GM18951 (cell line): ENCODE results near the gene GAPVD1.

Experiments
- POLR2A ChIP-seq: IDR thresholded peaks from 4 replicates; pipeline ENCODE4 v1.6.1; 2011; ENCODE audit warnings: mild to moderate bottlenecking; ENCODE audit not compliant: insufficient read length, insufficient read depth; ENCODE audit errors: extremely low read depth
- in situ Hi-C: fragments of 300-500 bp; cut with MboI; formaldehyde crosslinking; loops from one replicate; pipeline ENCODE4 v1.12.0; 2022; ENCODE audit warnings: low sequenced_read_pairs, mixed read lengths, inconsistent platforms; ENCODE audit not compliant: unreplicated experiment

GAPVD1 gene

GRCh38 chr9:125359011-125359410 lies 97.4 kb downstream of the GAPVD1 start:
- in situ Hi-C loops = no loop called here

DNA sequence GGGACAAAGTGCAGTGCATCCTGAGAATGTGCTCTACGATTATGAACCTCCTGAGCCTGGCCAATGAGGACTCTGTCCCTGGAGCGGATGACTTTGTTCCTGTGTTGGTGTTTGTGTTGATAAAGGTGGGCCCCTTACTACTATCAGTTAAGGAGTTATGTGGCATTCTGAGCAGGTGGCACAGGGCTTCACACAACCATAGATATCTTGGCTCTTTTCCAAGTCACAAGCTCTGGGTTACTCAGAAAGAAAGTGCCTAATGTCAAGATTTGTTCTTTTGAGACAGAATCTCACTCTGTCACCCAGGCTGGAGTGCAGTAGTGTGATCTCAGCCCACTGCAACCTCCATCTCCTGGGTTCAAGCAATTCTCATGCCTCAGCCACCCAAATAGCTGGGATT lies 99.0 kb downstream of the GAPVD1 start:
- in situ Hi-C loops = no loop called here
- no peak for TF ChIP-seq POLR2A

More at GRCh38 chr9:125359011-125359410, 97.4 kb downstream of the GAPVD1 start:
- no peak for TF ChIP-seq POLR2A

- TF ChIP-seq POLR2A = no peak
- in situ Hi-C loops = no loop called here
Measured at GRCh38 chr9:125361837-125362531, 100.4 kb downstream of the GAPVD1 start.

DNA sequence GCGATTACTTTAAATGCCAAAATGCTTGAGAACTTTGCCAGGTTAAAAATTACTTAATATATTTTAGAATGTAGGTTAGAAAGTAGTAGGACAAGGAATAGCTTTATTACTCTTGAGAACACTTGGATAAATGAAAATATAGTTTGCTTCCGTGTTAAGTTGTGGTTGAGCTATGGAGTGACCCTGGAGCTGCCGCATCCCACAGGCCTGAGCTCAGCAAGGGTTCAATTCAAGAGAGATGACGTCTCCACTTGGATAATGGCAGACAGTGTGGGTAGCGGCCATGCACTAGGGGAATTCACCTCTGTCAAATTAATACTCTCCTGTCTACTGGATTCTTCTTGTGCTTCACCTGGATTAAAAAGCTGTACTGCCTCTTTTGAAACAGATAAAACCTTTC lies 105.0 kb downstream of the GAPVD1 start:
- in situ Hi-C loops = no loop called here
- no peak for TF ChIP-seq POLR2A

GRCh38 chr9:125370786-125371185 lies 109.2 kb downstream of the GAPVD1 start:
- TF ChIP-seq POLR2A = no peak
- in situ Hi-C loops = loop anchor here (10.0 kb wide), 1 partner anchor 596 kb away; the partner anchor contains the start of genes NR6A1 and OLFML2A

DNA sequence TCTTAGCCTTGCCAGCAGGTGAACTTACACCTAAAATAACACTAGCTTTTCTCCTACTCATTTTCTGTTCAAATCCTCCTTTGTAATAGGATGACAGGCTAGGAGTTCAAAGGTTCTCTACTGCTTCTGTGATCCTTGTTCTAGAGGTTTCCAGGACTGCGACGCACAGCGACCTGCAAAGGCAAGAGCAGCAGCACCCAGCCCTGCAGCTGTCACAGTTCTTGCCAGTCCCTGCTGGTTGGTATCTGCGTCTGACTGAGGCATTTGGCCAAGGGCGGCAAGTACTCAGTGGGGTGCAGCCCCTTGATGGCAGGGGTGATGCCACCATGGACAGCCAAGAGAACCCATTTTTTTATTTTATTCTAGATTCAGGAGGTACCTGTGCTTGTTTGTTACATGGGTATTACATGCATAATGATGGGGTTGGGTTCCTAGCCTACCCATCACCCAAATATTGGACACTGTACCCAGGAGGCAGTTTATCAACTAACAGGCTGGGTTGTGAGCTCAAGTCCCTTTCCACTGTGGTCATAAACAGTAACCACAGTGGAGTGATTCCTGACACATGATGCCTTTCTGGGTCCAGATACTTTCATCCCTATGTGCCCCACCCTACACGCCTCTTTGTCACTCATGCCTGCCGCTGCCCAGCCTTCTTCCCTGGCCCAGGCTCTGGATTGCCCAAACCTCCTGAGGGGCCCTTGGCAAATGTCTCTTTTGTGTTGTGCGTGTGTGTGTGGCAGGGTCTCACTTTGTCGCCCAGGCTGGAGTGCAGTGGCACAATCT lies 111.0 kb downstream of the GAPVD1 start:
- TF ChIP-seq POLR2A = no peak
- in situ Hi-C loops = loop anchor here (10.0 kb wide), 1 partner anchor 598 kb away; the partner anchor contains the start of genes NR6A1 and OLFML2A

- in situ Hi-C loops = loop anchor here (10.0 kb wide), 1 partner anchor 600 kb away; the partner anchor contains the start of genes NR6A1 and OLFML2A
- TF ChIP-seq POLR2A = no peak
Measured at GRCh38 chr9:125374443-125375309, 113.0 kb downstream of the GAPVD1 start.

DNA sequence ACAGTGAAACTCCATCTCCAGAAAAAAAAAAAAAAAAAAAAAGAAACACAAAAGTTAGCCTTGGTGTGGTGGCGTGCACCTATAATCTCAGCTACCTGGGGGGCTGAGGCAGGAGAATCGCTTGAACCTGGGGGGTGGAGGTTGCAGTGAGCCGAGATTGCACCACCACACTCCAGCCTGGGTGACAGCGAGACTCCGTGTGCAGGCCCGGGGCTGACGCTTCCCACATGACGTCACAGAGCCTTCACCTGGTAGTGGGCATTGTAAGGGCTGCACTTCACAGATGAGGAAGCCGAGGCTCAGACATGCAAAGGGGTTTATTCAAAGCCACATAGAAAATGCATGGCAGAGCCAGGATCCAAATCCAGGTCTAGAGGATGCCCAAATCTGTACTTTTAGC lies 114.2 kb downstream of the GAPVD1 start:
- in situ Hi-C loops = loop anchor here (10.0 kb wide), 1 partner anchor 601 kb away; the partner anchor contains the start of genes NR6A1 and OLFML2A
- no peak for TF ChIP-seq POLR2A

DNA sequence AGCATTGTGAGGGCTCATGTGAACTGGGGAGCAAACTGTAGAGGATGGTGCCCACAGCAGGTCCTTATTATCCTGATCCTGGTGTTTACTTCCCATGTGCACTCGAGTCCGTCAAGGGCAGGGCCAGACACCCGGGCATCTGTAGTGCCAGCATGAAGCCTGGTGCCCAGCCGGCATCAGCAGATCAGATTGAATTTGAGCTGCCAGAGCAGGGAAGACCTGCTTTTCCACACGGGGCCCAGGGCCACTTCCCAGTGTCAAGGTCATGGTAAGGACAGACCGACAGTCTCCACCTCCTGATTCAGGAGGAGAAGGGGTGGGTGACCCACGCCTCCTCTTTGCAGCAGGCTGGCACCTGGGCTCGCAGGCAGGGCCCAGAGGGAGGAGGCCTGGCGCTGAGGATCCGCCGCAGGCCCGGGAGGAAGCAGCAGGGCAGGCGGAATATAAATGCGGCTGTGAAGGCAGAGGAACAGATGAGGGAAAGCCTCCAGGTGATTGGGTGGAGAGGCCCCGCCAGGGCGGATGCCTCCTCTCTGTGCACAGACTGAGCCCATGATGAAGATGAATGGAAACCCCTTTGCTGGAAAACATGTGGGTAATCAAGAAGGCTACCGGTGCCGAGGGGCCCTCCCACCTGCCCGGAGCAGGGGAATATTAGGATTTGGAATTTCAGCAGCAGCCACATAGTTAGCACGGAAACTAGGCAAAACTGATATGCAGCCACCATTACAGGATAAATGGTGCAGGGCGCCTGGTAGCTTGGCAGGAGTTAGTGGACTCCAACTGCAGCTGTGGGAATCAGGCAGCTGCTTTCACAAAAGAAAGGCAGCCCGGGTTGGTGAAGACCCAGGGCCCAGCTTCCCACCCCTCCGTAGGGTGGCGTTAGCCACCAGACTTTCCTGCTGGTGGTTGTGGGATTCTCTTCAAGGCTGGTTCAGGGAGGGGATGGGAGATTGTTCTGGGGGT lies 114.9 kb downstream of the GAPVD1 start:
- no peak for TF ChIP-seq POLR2A
- in situ Hi-C loops = loop anchor here (10.0 kb wide), 1 partner anchor 602 kb away; the partner anchor contains the start of genes NR6A1 and OLFML2A

GRCh38 chr9:125377584-125378250 lies 116.1 kb downstream of the GAPVD1 start:
- in situ Hi-C loops = loop anchor here (10.0 kb wide), 1 partner anchor 603 kb away; the partner anchor contains the start of genes NR6A1 and OLFML2A

GRCh38 chr9:125378778-125379177 lies 117.2 kb downstream of the GAPVD1 start:
- no peak for TF ChIP-seq POLR2A
- in situ Hi-C loops = loop anchor here (10.0 kb wide), 1 partner anchor 604 kb away; the partner anchor contains the start of genes NR6A1 and OLFML2A

More at GRCh38 chr9:125377584-125378250, 116.1 kb downstream of the GAPVD1 start:
- TF ChIP-seq POLR2A = no peak
